H1 (cell line): Measurements from ENCODE around the gene DLGAP5. TPM values are rescaled to one million over a fixed set of nuclear protein-coding genes. Genes with fewer than 3 reads are reported as not detected.

Experiments used
- CTCF ChIA-PET: fragments of 300-600 bp; sonication (Branson Sonifier 250); formaldehyde crosslinking; loops from one replicate; lab custom pipeline; 2021; ENCODE audit not compliant: partially characterized antibody; lab: Charles Lee
- POLR2A ChIA-PET: fragments of 300-600 bp; sonication (Branson Sonifier 250); formaldehyde crosslinking; loops from one replicate; lab custom pipeline; 2021; ENCODE audit warnings: inconsistent platforms; ENCODE audit not compliant: partially characterized antibody; lab: Charles Lee
- DNase-seq, 2 experiments: peaks; one replicate each; pipeline versions ENCODE4 v3.0.0 to v3.0.0-alpha.2; 2010 to 2022; ENCODE audit warnings: low spot score in 2 of 2, low read depth in 1 of 2, mixed read lengths in 1 of 2
- FAIRE-seq: peaks from 2 replicates; lab custom pipeline; 2011; peaks lifted over from hg19 to GRCh38; lab: Jason Lieb, UNC
- H2AFZ ChIP-seq: 2 replicates; pipeline ENCODE4 v1.8.1; 2012; ENCODE audit warnings: low read length, inconsistent platforms
- H2AK5ac ChIP-seq: 2 replicates; pipeline ENCODE4 v1.6.1; 2013; ENCODE audit warnings: low read depth, low read length
- H2BK120ac ChIP-seq: replicated peaks from 2 replicates; pipeline ENCODE3; 2013; ENCODE audit warnings: low read depth, low read length, inconsistent platforms
- H2BK12ac ChIP-seq: 2 replicates; pipeline ENCODE4 v1.6.1; 2013; ENCODE audit warnings: low read depth, low read length
- H2BK15ac ChIP-seq: 2 replicates; pipeline ENCODE4 v1.6.1; 2013; ENCODE audit warnings: low read length
- H2BK20ac ChIP-seq: 2 replicates; pipeline ENCODE4 v1.6.1; 2013; ENCODE audit warnings: low read length
- H2BK5ac ChIP-seq: 2 replicates; pipeline ENCODE4 v1.6.1; 2013; ENCODE audit warnings: low read depth, low read length
- H3K14ac ChIP-seq: 2 replicates; pipeline ENCODE4 v1.6.1; 2013; ENCODE audit warnings: inconsistent platforms; ENCODE audit not compliant: insufficient read length
- H3K18ac ChIP-seq: 2 replicates; pipeline ENCODE4 v1.6.1; 2013; ENCODE audit warnings: low read length; ENCODE audit errors: extremely low read depth
- H3K23ac ChIP-seq: 2 replicates; pipeline ENCODE4 v1.6.1; 2013; ENCODE audit warnings: inconsistent platforms; ENCODE audit not compliant: insufficient read length
- H3K23me2 ChIP-seq: 2 replicates; pipeline ENCODE4 v1.6.1; 2013; ENCODE audit warnings: low read depth, low read length
- H3K27ac ChIP-seq: 2 replicates; pipeline ENCODE4 v1.6.1; 2011; ENCODE audit warnings: low read depth, low read length, inconsistent platforms
- H3K27me3 ChIP-seq, 4 experiments: replicated peaks in 1 of 4; 1 replicate in 1 of 4; 2 replicates in 3 of 4; pipeline versions ENCODE4 v1.6.1 to v1.8.1; 2011 to 2013; ENCODE audit warnings: low read length in 3 of 4, mild to moderate bottlenecking in 3 of 4, inconsistent platforms in 2 of 4, mixed read lengths in 2 of 4, moderate library complexity in 1 of 4; ENCODE audit not compliant: control insufficient read depth in 3 of 4, insufficient read depth in 3 of 4; ENCODE audit errors: extremely low read depth in 1 of 4
- H3K36me3 ChIP-seq, 4 experiments: 2 replicates each; pipeline versions ENCODE4 v1.6.1 to v1.8.1; 2011 to 2013; ENCODE audit warnings: mild to moderate bottlenecking in 4 of 4, low read length in 3 of 4, moderate library complexity in 2 of 4, control low read depth in 1 of 4, inconsistent platforms in 1 of 4; ENCODE audit not compliant: insufficient read depth in 4 of 4, control insufficient read depth in 2 of 4
- H3K4ac ChIP-seq: replicated peaks from 2 replicates; pipeline ENCODE3; 2013; ENCODE audit warnings: low read length, low read depth, mixed read lengths, inconsistent platforms; ENCODE audit not compliant: insufficient read length
- H3K4me1 ChIP-seq, 4 experiments: replicated peaks in 1 of 4; 1 replicate in 1 of 4; 2 replicates in 3 of 4; pipeline versions ENCODE4 v1.6.1 to v1.8.1; 2011 to 2013; ENCODE audit warnings: low read length in 3 of 4, inconsistent platforms in 2 of 4, mixed read lengths in 1 of 4; ENCODE audit not compliant: insufficient read depth in 4 of 4, control insufficient read depth in 3 of 4
- H3K4me2 ChIP-seq, 2 experiments: 2 replicates each; pipeline versions ENCODE4 v1.6.1 to v1.8.1; 2011 to 2013; ENCODE audit warnings: low read depth in 2 of 2, low read length in 2 of 2, control low read depth in 1 of 2, inconsistent platforms in 1 of 2, mild to moderate bottlenecking in 1 of 2; ENCODE audit not compliant: insufficient read depth in 1 of 2
- H3K4me3 ChIP-seq, 4 experiments: fragments of 200-600, 300-600 bp in 1 of 4; sonication (generic), shearing (Covaris generic), sonication (Bioruptor Twin) in 1 of 4; 2 replicates each; pipeline versions ENCODE4 v1.5.1 to v1.8.1; 2011 to 2016; ENCODE audit warnings: low read length in 4 of 4, low read depth in 3 of 4, control low read depth in 2 of 4, inconsistent platforms in 2 of 4, mild to moderate bottlenecking in 2 of 4, mixed read lengths in 1 of 4, moderate library complexity in 1 of 4; ENCODE audit not compliant: insufficient read depth in 2 of 4; ENCODE audit errors: extremely low read depth in 1 of 4
- H3K56ac ChIP-seq: replicated peaks from 2 replicates; pipeline ENCODE3; 2013; ENCODE audit warnings: low read depth, mild to moderate bottlenecking, mixed read lengths, low read length, inconsistent platforms; ENCODE audit not compliant: insufficient read length
- H3K79me1 ChIP-seq: 2 replicates; pipeline ENCODE4 v1.6.1; 2013; ENCODE audit warnings: low read depth, low read length, control low read depth
- H3K79me2 ChIP-seq, 2 experiments: 2 replicates each; pipeline versions ENCODE4 v1.6.1 to v1.8.1; 2012 to 2013; ENCODE audit warnings: low read length in 2 of 2, mild to moderate bottlenecking in 2 of 2, inconsistent platforms in 1 of 2; ENCODE audit not compliant: insufficient read depth in 2 of 2, control insufficient read depth in 1 of 2
- H3K9ac ChIP-seq, 4 experiments: replicated peaks in 1 of 4; 1 replicate in 1 of 4; 2 replicates in 3 of 4; pipeline versions ENCODE4 v1.6.1 to v1.8.1; 2011 to 2013; ENCODE audit warnings: low read depth in 3 of 4, low read length in 3 of 4, control low read depth in 2 of 4, mild to moderate bottlenecking in 2 of 4, moderate library complexity in 2 of 4, inconsistent platforms in 1 of 4; ENCODE audit errors: extremely low read depth in 1 of 4
- H3K9me3 ChIP-seq, 2 experiments: 2 replicates each; pipeline versions ENCODE4 v1.6.1 to v1.8.1; 2012 to 2013; ENCODE audit warnings: mild to moderate bottlenecking in 2 of 2, moderate library complexity in 2 of 2, control low read depth in 1 of 2, inconsistent platforms in 1 of 2, low read depth in 1 of 2, low read length in 1 of 2, mixed read lengths in 1 of 2; ENCODE audit not compliant: insufficient read depth in 2 of 2
- H4K20me1 ChIP-seq, 2 experiments: replicated peaks in 1 of 2; 2 replicates each; pipeline versions ENCODE3 to v1.8.1; 2011 to 2013; ENCODE audit warnings: inconsistent platforms in 2 of 2, low read length in 2 of 2, mild to moderate bottlenecking in 1 of 2; ENCODE audit not compliant: insufficient read depth in 2 of 2, control insufficient read depth in 1 of 2
- H4K5ac ChIP-seq: 2 replicates; pipeline ENCODE4 v1.6.1; 2013; ENCODE audit warnings: low read length, low read depth, mixed read lengths, inconsistent platforms; ENCODE audit not compliant: insufficient read length
- H4K8ac ChIP-seq: 2 replicates; pipeline ENCODE4 v1.8.0; 2013; ENCODE audit warnings: mild to moderate bottlenecking, moderate library complexity, low read length, inconsistent platforms; ENCODE audit not compliant: insufficient read depth; ENCODE audit errors: extremely low read depth
- H4K91ac ChIP-seq: replicated peaks from 2 replicates; pipeline ENCODE3; 2013; ENCODE audit warnings: low read length, mixed read lengths, inconsistent platforms; ENCODE audit not compliant: insufficient read length
- NRF1 ChIP-seq: IDR thresholded peaks from 2 replicates; pipeline ENCODE4 v1.6.1; 2011; ENCODE audit warnings: mild to moderate bottlenecking, low read depth, low read length, improper control_type of control experiment
- WGBS, 2 experiments: shearing (Covaris generic) in 1 of 2; methylation state at CpG; one replicate each; pipeline versions ENCODE4 v1.1.6 to v1.1.7; 2013 to 2015; ENCODE audit warnings: low lambda C conversion rate in 2 of 2, mixed read lengths in 2 of 2, inconsistent platforms in 1 of 2, low coverage in 1 of 2, missing lambda C conversion rate in 1 of 2; ENCODE audit not compliant: insufficient replicate concordance in 2 of 2, insufficient coverage in 1 of 2, insufficient read length in 1 of 2; ENCODE audit errors: extremely low coverage in 1 of 2, missing lambda C conversion rate in 1 of 2; 5-methylcytosine and 5-hydroxymethylcytosine counted together
- polyA plus RNA-seq, 7 experiments: library from polyadenylated mRNA; depleted of rRNA in 3 of 7; stranded (reverse) in 5 of 7; unstranded in 2 of 7; fragments of >200 nt in 5 of 7; fragments of 200-250 nt in 2 of 7; gene quantifications; 1 replicate in 5 of 7; 2 replicates in 1 of 7; 4 replicates in 1 of 7; pipeline versions ENCODE4 v1.2.1 to v1.2.3, GENCODE V29; 2011 to 2013; ENCODE audit warnings: missing spikeins in 2 of 7, mixed read lengths in 2 of 7
- total RNA-seq: library from RNA; stranded (reverse); fragmentation: NEBNext Ultra II Directional; extraction: Animal tissue kit (Norgen Biotek cat#: 25700); gene quantifications from 2 replicates; pipeline ENCODE4 v1.2.1, GENCODE V29; 2021
- TF ChIP-seq, protein P1 (sequence below): IDR thresholded peaks from 2 replicates; pipeline ENCODE4 v1.6.1; 2012; ENCODE audit warnings: low read length, inconsistent platforms

The DLGAP5 gene
- total and polyA plus RNA-seq, 2 of the 8 experiments (the other 6 are each of a cell fraction or from before 2014, with no cell fraction given) = 16.9 to 155 TPM

DNA sequence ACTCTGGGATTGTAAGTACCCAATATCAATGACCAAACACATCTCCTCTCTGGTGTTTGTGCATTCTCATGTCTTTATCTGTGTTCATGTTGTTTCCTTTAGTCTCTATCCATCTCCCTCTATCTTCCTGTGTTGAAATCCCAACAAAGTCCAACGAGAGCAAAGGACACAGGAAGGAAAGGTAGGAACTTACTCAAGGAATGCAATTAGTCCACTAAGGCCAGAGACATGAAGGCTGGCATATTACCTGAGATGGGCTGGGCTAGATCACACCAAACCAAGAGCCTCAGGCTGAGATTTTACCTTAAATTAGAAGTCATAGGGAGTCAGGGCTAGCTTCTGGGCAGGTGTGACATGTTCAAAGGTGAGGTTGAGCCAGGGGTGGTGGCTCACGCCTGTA, 76.7 kb downstream of the DLGAP5 start:
- H3K18ac ChIP-seq = no peak overlapping the region
- no peaks in the 10 kb centered on the region for H3K9me3 ChIP-seq
- no peak overlapping the region for H2BK20ac ChIP-seq
- H3K4me2 ChIP-seq = no peak overlapping the region
- no peak overlapping the region for H2BK120ac ChIP-seq
- no peak overlapping the region for H2AFZ ChIP-seq
- no peak overlapping the region for H3K4ac ChIP-seq
- ChIA-PET CTCF (interaction anchor here (0.7 to 1.3 kb wide), 2 partner anchors 7 to 20 kb away, joined by 3 read pairs; no protein-coding TSS in a partner anchor), POLR2A (interaction anchor here (4.0 kb wide), 1 partner anchor 11 kb away, joined by 15 read pairs; no protein-coding TSS in a partner anchor)
- H3K4me1 ChIP-seq = peaks cover 0 to 3% (median 1%) of the 10 kb centered on the region in 4 experiments; a peak in 3 of 7 replicates
- no peaks in the 10 kb centered on the region for H4K20me1 ChIP-seq
- no peak overlapping the region for H2BK5ac ChIP-seq
- H3K56ac ChIP-seq = no peak overlapping the region
- no peak overlapping the region for H4K5ac ChIP-seq
- FAIRE-seq (no peak), DNase-seq (no peak)
- H3K14ac ChIP-seq = no peak overlapping the region
- no peak overlapping the region for H4K8ac ChIP-seq
- H3K9ac ChIP-seq = no peak overlapping the region
- H3K27ac ChIP-seq = no peak overlapping the region
- no peaks in the 10 kb centered on the region for H3K36me3 ChIP-seq
- no peak overlapping the region for H4K91ac ChIP-seq
- no peak overlapping the region for H2BK15ac ChIP-seq
- no peaks in the 10 kb centered on the region; the same call in 1 of the 2 replicates for H3K23me2 ChIP-seq
- no peak for TF ChIP-seq NRF1
- TF ChIP-seq, protein P1, sequence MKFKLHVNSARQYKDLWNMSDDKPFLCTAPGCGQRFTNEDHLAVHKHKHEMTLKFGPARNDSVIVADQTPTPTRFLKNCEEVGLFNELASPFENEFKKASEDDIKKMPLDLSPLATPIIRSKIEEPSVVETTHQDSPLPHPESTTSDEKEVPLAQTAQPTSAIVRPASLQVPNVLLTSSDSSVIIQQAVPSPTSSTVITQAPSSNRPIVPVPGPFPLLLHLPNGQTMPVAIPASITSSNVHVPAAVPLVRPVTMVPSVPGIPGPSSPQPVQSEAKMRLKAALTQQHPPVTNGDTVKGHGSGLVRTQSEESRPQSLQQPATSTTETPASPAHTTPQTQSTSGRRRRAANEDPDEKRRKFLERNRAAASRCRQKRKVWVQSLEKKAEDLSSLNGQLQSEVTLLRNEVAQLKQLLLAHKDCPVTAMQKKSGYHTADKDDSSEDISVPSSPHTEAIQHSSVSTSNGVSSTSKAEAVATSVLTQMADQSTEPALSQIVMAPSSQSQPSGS = no peak
- no peaks in the 10 kb centered on the region; a peak in 1 of 7 replicates for H3K27me3 ChIP-seq
- no peak overlapping the region for H3K4me3 ChIP-seq
- 83% methylated on average over 2 of the region's 2 CpGs; no CpG with 5 or more reads in 1 of the 2 experiments for WGBS, 2 experiments
- no peak overlapping the region for H3K23ac ChIP-seq
- no peak overlapping the region for H2AK5ac ChIP-seq
- no peaks in the 10 kb centered on the region for H3K79me1 ChIP-seq
- no peak overlapping the region for H2BK12ac ChIP-seq
- no peaks in the 10 kb centered on the region for H3K79me2 ChIP-seq
